ENCODE results near the gene EP400.

DNA sequence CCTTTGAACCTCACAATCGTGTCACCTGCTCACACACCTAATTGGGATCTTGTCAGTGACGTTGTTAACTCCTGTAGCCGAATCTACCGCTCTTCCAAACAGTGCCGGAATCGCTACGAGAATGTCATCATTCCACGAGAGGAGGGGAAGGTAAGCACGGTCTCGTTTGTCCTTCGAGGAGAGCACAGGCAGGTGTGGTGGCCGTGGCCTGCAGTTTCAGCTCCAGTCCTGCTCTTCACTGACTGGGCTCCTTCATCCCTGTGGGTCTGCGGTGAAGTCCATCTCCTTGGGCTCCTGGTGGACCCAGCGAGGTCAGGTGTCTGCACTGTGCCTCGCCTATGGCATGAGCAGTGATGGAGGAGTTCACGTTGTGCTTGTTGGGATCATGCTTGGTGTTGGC, 96.0 kb downstream of the EP400 start:
- TF ChIP-seq, protein P1, sequence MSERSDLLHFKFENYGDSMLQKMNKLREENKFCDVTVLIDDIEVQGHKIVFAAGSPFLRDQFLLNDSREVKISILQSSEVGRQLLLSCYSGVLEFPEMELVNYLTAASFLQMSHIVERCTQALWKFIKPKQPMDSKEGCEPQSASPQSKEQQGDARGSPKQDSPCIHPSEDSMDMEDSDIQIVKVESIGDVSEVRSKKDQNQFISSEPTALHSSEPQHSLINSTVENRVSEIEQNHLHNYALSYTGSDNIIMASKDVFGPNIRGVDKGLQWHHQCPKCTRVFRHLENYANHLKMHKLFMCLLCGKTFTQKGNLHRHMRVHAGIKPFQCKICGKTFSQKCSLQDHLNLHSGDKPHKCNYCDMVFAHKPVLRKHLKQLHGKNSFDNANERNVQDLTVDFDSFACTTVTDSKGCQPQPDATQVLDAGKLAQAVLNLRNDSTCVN (tag by site-specific recombination; optimal IDR thresholded peaks at IDR 0.05) = no peak
- TF ChIP-seq ZNF660 (tag by site-specific recombination; IDR thresholded peaks at IDR 0.05) (no peak), ZNF596 (tag by site-specific recombination; IDR thresholded peaks at IDR 0.05) (no peak)
